RCC 7860 (cell line): ENCODE data around the gene NPIPB6.
"Not testable (repeated sequence)": the region's sequence is repeated elsewhere in the genome, so short reads cannot be mapped to it uniquely, and the experiment has no call there.

Source experiments
- DNase-seq: peaks from one replicate; pipeline ENCODE4 v3.0.0-alpha.2; 2015; ENCODE audit warnings: low spot score
- FAIRE-seq: peaks from 2 replicates; lab custom pipeline; 2012; peaks lifted over from hg19 to GRCh38; lab: Jason Lieb, UNC

The NPIPB6 gene

DNA sequence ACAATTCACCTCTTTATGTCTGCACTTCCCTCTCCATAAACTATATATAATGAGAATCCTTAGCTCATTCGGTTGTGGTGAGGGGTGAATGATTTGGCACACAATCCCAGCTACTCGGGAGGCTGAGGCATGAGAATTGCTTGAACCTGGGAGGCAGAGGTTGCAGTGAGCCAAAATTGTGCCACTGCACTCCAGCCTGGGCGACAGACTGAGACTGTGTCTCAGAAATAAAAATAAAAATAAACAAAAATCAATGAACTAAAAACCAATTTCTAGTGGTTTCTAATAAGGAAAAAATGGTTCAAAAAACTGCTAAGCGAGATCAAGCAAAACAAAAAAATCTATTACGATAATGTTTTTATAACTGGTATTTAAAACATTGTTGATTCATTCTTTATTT lies at the start of gene NPIPB6:
Gene NPIPB6, minus strand, starts transcription at position 101 of the 400 bp plus-strand sequence. CDS start 686 bp downstream, outside the sequence.
- DNase-seq, FAIRE-seq: not testable (repeated sequence)

DNA sequence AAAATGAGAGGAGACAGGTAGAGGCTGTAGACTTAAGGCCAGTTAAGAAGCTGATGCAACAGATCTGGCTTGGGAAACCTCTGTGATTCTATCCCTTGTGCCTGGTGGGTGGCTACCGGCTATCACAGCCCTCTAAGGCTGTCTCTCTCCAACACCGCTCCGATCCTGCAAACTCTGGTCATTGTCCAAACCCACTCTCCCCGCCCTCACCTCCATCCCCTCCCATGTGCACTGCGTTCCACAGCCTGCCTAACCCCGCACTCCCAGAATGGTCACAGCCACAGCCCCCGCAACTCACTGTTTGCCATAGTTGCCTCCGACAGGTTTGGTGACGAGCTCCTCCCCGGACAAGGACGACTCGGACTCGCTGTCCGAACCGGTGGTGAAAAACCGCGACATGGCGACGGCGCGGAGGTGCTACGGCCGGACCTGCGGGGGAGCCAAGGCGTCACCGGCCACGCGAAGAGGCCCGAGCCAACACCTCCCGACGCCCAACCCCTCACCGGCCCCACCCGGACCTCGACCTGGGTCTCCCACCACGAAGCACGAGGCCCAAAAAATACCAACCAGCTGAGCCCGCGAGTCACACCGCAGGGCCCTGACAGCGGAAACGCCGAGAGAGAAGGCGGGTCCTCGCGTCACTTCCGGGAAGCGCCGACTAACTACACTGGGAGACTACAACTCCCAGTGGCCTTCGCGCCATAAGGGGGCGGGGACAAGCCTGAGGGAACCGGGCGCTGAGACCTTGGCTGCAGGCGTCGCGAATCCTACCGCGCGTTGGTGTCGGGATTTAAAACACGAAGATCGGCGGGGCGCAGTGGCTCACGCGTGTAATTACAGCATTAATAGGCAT lies 40.1 kb upstream of the NPIPB6 start, which contains the start of gene EIF3CL:
Gene EIF3CL, minus strand, starts transcription at position 622 of the 853 bp plus-strand sequence. Its CDS starts 223 bp downstream, at position 399.
- DNase-seq = not testable (repeated sequence)
- peak; percentile 67 for FAIRE-seq

DNA sequence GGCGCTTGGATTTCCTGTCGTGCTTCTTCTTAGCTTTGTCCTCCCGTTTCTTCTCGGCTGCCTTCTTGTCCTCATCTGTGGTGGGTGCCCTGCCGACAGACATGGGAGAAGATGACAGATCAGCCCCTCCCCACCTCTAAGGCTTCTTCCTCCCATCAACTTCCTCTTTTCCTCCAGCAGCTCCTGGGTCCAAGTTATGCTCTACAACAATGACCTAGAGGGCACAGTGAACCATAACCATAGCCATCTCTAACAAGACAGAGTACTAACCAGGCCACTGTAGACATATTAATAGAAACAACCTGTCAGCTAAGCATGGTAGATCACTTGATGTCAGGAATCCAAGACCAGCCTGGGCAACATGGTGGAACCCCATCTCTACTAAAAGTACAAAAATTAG lies 28.7 kb upstream of the NPIPB6 start:
- DNase-seq, FAIRE-seq: not testable (repeated sequence)

DNA sequence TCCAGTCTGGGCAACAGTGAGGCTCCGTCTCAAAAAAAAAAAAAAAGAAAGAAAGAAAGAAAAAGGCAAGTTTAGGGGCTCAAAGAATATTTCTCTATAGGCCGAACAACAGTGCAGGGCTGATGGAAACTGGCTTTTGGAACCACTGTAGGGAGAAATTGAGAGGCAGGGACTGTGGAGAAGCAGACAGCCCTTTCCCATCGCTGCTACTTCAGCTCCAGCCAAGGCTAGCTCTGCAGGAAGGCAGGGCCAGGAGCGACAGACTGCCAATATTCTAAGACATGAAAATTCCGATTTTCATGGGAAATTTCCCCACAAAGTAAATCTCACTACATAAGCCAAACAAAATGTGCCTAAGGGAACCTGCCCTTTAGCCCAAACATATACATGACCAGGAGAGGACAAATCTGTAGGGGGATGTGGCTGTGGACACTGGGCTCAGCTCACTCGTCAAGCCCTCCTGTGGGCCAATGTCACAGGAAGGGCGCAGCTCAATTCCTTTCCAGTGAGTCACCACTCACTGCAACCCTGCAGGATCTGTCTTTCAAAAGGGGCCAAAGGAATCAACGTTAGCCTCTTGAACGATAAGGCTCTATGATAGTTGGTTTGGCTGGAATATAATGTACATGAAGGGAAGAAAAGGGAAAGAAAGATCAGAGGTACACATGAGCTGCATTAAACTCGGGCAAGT lies 19.0 kb upstream of the NPIPB6 start:
- FAIRE-seq, DNase-seq: not testable (repeated sequence)

DNA sequence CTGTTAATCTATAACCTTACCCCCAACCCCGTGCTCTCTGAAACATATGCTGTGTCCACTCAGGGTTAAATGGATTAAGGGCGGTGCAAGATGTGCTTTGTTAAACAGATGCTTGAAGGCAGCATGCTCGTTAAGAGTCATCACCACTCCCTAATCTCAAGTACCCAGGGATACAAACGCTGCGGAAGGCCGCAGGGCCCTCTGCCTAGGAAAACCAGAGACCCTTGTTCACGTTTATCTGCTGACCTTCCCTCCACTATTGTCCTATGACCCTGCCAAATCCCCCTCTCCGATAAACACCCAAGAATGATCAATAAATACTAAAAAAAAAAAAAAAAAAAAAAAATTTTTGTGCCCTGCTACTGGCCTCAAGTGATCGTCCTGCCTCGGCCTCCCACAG lies 14.5 kb upstream of the NPIPB6 start:
- DNase-seq, FAIRE-seq: not testable (repeated sequence)

DNA sequence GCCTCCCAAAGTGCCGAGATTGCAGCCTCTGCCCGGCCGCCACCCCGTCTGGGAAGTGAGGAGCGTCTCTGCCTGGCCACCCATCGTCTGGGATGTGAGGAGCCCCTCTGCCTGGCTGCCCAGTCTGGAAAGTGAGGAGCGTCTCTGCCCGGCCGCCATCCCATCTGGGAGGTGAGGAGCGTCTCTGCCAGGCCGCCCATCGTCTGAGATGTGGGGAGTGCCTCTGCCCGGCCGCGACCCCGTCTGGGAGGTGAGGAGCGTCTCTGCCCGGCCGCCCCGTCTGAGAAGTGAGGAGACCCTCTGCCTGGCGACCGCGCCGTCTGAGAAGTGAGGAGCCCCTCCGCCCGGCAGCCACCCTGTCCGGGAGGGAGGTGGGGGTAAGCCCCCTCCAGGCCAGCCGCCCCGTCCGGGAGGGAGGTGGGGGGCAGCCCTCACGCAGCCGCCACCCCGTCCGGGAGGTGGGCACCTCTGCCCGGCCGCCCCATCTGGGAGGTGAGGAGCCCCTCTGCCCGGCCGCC lies 13.9 kb upstream of the NPIPB6 start:
- not testable (repeated sequence) for DNase-seq, FAIRE-seq

DNA sequence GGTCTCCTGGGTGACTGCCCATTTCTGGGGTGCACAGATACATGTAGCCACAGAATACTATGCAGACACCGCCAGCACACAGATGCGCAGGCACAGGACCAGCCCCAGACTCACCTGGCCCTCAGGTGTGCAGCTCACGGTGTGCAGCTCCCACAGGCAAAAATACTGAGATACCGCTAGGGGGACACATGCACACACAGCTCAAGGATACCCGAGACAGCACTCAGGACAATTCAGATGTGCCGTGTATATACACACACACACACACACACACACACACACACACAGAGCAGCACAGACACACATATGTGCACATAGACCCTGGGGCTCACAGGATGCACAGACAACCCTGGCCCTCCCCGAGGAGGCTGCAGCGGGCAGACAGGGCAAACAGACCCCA lies 11.8 kb upstream of the NPIPB6 start:
- not testable (repeated sequence) for DNase-seq

DNA sequence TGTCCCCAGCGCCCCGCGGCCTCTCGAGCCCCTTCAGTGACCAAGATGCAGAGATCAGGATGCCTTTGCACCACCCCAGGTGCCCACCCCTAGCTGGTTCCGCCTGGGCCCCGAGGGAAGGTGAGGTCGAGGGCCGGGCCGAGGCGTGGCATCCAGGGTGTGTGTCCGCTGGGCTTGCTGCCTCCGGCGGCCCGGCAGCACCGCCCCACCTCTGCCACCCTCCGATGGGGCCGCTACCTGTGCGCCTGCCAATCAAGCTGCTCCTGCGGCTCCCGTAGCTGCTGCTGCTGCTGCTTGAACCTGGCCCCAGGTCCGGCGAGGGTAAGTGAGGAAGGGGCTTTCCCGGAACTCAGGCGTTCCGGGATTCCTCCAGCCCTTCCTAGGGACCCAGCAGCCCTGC lies 11.0 kb upstream of the NPIPB6 start:
- not testable (repeated sequence) for FAIRE-seq

More for the DNA sequence above, 11.8 kb upstream of the NPIPB6 start:
- not testable (repeated sequence) for FAIRE-seq

DNA sequence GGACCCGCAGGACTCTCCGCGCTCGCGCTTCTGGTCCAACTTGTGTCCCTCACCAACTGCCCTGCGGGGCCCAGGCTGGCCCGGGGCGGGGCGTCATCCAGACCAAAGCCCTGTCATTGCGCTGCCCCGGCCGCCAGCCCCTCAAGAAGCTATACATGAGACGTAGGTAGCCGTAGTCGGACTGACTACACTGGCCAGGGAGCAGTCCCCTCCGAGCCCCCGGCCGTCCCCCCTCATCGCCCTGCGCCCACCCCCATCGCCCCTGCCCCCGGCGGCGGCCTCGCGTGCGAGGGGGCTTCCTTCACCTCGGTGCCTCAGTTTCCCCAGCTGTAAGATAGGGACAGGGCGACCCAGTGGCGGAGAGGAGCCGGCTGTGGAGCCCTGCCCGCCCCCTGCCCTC lies 4.6 kb upstream of the NPIPB6 start:
- FAIRE-seq, DNase-seq: not testable (repeated sequence)

More for the DNA sequence above, 11.0 kb upstream of the NPIPB6 start:
- not testable (repeated sequence) for DNase-seq

DNA sequence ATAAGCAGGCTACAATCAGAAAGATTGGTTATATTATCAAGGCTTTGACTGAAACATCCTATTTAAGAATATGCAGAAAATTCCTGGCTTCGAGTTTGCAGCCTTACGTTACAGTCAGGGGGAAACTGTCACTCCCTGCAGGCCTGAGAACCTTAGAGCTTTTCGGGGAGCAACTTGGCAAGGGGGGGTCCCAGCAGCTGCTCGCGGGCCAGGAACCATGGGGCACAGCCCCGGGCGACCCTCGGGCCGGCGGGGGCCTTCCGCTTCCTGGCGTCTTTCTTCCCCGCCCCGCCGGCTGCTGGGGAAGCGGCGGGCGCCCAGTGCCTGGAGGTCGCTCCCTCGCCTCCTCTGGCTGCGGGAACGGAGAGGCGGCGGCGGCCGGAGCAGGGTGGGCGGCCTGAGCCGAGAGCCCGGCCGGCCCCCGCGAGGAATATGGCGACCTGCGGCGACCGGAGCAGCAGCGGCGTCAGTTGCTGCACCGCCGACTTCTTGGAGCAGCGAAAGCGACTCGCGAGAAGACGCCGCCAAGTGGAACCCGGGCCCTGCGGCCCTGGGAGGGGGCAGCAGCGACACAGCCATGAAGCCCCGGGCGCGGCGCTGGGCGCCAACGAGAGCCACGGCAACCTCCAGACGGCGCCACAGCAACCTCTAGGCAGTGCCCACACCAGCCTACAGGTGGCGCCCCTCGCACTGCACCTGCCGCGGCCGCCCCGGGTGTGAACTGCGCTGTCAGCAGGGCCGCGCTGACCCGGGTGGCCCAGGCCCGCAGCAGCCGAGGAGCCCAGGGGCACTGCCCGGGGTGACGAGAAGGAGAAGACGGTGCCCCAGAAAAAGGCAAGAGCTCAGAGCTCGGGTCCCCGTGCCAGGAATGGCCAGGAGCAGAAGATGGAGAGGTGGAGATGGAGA lies 1.2 kb upstream of the NPIPB6 start:
- FAIRE-seq = not testable (repeated sequence)

DNA sequence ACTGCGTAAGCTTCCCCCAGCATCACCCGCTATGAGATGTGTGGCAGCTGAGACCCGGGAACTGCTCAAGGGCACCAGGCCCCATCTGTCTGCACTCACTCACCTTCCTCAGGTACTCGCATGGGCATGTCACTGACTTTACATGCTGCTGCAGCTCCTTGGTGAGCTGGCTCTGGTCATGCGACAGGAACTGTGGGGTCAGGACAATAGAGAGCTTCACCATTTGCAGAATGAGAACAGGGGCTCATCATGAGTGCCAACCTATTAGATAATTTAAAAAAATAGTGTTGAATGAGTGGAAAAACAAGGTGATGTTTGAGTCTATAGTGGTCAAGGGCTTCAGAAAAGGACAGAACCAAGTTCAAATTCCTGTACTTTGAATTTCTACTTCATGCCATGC lies 708 bp downstream of the NPIPB6 start:
- not testable (repeated sequence) for FAIRE-seq, DNase-seq

More for the DNA sequence above, 1.2 kb upstream of the NPIPB6 start:
- not testable (repeated sequence) for DNase-seq

DNA sequence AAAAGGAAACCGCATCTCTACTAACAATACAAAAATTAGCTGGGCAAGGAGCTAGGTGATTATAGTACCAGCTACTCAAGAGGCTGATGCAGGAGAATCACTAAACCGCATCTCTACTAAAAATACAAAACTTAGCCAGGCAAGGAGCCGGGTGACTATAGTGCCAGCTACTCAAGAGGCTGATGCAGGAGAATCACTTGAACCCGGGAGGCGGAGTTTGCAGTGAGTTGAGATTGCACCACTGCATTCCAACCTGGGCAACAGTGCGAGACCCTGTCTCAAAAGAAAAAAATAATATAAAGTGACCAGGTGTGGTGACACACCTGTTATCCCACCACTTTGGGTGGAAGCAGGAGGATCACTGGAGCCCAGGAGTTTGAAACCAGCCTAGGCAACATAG lies 25.1 kb downstream of the NPIPB6 start:
- not testable (repeated sequence) for DNase-seq, FAIRE-seq

DNA sequence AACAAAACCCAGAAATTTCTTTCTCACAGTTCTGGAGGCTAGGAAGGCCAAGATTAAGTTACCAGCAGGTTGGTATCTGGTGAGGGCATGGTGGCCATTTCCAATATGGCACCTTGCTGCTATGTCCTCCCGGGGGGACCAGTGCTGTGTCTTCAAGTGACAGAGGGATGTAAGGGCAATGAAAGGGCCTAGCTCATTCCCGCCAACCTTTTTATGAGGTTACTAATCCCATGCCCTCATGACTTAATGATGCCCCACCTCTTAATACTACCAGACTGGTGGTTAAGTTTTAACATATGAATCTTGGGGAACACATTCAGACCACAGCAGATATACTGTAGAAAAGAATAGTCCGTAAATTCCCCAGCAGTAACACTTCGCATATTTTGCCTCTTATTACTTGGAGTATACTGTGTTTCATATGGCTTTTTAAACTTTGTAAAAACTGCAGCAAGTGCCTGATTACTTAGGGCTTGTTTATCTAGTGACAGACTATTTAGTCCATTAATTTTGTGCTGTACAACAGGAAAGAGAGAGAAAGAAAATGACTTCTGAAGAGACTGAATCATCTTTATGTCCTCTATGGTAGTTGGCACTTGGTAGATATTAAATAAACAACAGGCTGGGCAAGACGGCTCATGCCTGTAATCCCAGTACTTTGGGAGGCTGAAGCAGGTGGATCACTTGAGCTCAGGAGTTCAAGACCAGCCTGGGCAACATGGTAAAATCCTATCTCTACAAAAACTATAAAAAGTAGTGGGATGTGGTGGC lies 26.2 kb downstream of the NPIPB6 start:
- FAIRE-seq, DNase-seq: not testable (repeated sequence)

DNA sequence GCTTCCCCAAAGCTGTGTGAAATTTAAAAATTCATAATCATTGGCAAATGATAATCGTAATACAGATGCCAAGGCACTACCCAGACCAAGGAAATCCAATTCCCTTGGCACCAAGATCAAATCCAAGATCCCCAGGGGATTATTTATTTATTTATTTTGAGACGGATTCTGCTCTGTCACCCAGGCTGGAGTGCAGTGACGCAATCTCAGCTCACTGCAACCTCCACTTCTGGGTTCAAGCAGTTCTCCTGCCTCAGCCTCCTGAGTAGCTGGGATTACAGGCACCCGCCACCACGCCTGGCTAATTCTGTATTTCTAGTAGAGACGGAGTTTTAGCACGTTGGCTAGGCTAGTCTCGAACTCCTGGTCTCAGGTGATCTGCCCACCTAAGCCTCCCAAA lies 27.6 kb downstream of the NPIPB6 start:
- not testable (repeated sequence) for DNase-seq, FAIRE-seq

DNA sequence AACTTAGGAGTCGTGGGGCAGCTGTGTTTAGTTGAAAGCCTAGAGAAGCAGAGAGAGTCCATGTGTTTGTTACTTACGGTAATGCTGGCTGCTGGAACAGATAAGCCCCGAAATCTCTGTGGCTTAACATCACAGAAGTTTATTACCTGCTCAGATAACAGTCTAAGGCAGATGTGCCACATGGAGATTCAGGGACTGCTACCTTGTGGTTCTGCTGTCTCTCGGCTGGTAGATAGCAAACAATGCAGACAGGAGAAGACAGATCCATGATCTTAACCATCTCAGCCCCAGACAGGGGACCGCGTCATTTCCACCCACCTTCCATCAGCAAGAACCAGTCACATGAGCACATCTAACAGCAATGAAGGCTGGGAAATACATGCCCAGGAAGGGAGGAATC lies 30.7 kb downstream of the NPIPB6 start:
- DNase-seq, FAIRE-seq: not testable (repeated sequence)

DNA sequence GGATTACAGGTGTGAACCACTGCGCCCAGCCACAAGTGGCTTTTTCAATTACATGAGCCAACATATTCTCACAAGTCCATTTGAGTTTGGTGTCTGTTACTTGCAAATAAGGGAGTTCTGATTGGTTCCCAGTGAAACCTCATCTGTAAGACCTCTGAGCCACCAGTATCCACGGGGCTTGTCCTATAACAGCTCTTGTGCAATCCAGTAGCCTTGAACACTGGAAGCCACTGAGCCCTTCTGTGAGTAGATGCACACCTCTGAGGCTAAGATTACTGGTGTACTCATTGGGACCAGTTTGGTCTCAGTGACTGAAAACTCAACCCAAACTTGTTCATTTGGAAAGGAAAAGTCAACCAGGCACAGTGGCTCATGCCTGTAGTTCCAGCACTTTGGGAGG lies 32.3 kb downstream of the NPIPB6 start:
- FAIRE-seq, DNase-seq: not testable (repeated sequence)

DNA sequence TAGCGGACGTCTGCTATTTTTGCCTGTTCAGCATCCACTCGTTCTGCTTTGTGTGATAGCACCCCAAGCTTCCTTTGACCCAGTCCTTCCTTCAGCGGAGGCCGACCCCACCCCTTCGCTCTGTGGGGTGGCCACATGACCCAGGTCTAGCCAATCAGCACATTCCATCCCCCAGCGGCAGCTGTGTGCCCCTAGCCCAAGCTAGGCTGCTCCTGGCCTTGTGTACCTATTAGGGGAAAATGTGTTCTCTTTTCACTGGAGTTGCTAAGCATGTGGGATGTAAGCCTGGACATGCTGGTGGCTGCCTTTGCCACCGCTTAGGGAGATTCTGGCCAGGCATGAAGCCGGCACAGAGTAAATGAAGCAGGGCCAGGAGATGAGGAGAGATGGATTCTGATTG lies 33.1 kb downstream of the NPIPB6 start:
- not testable (repeated sequence) for FAIRE-seq, DNase-seq

DNA sequence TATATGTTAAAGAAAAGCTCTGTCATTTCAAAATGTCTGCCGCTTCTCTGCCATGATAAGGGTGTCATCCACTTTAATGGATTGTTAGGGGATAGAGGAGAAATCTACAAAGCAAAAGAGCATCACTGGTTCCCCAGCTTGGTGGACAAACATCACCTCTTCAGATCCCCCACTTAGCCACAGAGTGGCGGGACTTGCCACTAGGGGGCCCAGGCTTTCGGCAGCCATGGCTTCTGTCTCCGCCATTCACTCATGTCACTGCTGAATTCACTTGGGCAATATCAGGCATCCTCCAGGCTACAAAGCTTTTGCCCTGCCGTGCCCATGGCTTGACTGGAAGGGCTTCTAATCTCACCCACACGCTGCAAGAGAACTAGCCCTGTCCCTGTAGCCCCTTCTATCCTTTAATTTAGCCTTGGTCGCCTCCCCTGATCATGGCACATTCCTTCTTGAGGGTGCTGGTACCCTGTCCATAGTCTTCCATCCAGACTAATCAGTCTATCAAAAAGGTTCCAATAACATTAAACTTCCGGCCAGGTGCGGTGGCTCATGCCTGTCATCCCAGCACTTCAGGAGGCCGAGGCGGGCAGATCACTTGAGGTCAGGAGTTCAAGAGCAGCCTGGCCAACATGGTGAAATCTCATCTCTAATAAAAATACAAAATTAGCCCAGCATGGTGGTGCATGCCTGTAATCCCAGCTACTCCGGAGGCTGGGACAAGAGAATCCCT lies 36.3 kb downstream of the NPIPB6 start:
- no peak for FAIRE-seq
- peak; percentile 14 for DNase-seq

DNA sequence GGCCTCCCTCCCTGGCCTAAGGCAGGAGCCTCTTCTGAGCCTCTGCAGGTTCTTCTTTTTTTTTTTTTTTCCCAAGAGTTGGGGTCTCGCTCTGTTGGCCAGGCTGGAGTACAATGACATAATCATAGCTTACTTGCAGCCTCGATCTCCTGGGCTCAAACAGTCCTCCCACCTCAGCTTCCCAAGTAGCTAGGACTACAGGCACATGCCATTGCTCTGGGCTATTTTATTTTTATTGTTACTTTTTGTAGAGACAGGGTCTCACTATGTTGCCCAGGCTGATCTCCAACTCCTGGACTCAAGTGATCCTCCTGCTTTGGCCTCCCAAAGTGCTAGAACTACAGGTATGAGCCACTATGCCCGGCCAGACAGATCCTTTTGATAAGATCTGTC lies 38.4 kb downstream of the NPIPB6 start:
- FAIRE-seq = no peak
- DNase-seq = no peak
